ENCODE data around the gene HIGD1B. TPM values are rescaled to one million over a fixed set of nuclear protein-coding genes. Genes with fewer than 3 reads are reported as not detected.

The HIGD1B gene
- total RNA-seq, 1 experiment from 2014 or later = not detected

- no peak for DNase-seq (ENCODE audit: low spot score)
Observed at GRCh38 chr17:44837196-44837595, 10.5 kb upstream of the HIGD1B start.

GRCh38 chr17:44840274-44840673, 7.4 kb upstream of the HIGD1B start:
- DNase-seq (ENCODE audit: low spot score) = no peak

- no peak for DNase-seq (ENCODE audit: low spot score)
Observed at GRCh38 chr17:44840936-44841335, 6.7 kb upstream of the HIGD1B start.

DNA sequence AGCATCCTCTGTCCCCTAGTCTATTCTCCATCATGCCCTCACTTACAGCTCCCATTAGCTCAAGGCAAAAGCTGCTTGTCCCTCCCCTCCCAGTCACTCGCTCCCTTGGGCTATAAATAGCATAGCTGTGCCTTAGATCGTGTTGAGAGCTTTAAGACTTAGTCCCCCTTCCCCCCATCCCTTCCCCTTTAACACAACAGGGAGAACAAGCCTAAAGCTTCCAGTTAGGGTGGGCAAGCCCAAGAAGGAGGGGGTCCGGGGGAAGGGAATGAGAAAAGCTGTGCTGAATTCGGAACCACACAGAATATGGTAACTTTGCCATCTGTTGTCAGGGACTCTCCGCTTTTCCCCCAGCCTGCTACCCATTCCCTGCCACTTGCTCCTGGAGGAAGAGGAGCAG, 4.9 kb upstream of the HIGD1B start:
- no peak for DNase-seq (ENCODE audit: low spot score)

DNA sequence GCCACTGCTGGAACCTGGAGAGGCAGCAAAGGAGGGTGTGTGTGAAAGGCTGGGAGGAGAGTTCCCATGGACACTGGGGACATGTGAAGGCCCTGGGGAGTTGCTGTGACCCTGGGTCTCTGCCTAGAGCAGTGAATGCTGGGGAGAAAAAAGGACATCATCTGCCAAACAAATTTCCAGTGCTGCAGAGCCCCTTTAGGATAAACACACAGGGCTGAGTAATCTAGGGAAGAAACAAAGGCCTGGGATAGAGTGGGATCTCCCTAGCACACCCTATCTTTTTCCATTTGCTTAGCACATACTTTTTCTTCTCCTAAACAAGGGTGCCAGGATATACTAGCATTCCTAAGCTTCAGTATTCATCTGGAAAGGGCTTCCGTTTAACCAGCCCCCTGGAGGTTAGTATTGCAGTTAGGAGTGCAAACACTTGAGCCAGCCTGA, 3.3 kb upstream of the HIGD1B start:
- no peak for DNase-seq (ENCODE audit: low spot score)

GRCh38 chr17:44846206-44846605, 1.5 kb upstream of the HIGD1B start:
- DNase-seq (ENCODE audit: low spot score) = no peak

GRCh38 chr17:44848257-44848795, 643 bp downstream of the HIGD1B start:
- DNase-seq (ENCODE audit: low spot score) = no peak

DNA sequence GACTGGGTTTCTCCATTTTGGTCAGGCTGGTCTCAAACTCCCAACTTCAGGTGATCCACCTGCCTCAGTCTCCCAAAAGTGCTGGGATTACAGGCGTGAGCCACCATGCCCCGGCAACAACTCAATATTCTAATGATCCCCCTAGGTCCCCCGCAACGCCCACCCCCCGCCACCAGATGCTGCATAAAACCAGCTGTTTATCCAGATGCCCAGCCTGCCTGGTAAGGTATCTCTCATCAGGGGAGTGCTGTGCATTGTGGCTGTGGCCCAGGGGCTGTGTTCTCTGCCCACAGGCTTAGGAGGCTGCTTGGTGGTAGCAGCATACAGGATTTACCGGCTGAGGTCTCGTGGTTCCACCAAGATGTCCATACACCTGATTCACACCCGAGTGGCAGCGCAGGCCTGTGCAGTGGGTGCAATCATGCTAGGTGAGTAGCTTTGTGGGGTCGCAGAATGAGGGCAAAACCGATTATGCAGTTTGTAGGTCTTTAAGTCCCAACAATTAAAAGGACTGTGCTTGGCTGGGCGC, 1.3 kb downstream of the HIGD1B start:
- DNase-seq (ENCODE audit: low spot score) = no peak

- no peak for DNase-seq (ENCODE audit: low spot score)
Observed at GRCh38 chr17:44850025-44850424, 2.3 kb downstream of the HIGD1B start.

GRCh38 chr17:44850612-44851011, 2.9 kb downstream of the HIGD1B start:
- DNase-seq (ENCODE audit: low spot score) = no peak

DNA sequence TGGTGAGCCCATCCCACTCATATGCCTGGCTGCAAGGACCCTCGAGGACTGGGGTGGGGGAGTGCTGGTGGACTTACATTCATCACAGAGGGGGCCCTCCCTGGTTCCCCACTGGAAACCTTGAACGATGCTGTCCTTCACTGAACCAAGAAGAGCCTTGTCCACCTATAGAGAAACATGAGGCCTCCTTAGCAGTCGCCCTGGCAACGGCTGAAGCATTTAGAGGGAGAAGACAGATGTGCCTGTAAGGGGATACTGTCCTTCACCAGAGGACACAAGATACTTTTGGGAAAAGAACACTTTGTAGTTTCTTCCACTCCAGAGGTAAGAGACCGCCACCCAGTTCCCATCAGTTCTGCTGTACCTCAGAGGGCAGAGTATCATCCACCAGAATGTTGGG, 6.5 kb downstream of the HIGD1B start:
- DNase-seq (ENCODE audit: low spot score) = no peak

- DNase-seq (ENCODE audit: low spot score) = no peak
Observed at GRCh38 chr17:44859701-44860100, 12.0 kb downstream of the HIGD1B start.

DNA sequence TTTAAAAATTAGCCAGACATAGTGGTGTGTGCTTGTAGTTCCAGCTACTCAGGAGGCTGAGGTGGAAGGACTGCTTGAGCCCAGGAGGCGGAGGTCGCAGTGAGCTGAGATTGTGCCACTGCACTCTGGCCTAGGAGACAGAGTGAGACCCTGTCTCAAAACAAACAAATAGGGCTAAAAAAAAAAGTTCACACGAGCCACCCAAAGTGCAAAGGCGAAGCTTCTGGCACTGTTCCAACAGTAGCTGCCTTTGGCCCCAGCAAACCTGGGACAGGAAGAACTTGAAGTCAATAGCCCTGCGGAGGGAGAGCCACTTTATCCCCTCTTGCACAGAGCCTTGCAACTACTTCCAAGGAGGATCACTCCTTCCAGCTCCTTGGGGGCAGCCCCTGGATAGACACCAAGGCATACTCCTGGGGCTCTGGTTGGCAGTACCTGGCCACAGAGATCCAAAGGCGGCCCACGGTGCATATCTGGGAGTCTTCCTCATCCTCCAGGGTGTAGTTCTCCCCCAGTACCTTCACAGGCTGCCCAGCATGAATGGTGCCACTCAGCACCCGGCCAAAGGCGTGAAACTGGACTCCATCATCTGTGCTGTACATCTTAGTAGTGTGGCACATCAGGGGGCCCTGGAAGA, 14.7 kb downstream of the HIGD1B start:
- DNase-seq (ENCODE audit: low spot score) = no peak

- no peak for DNase-seq (ENCODE audit: low spot score)
Observed at GRCh38 chr17:44863061-44863918, 15.6 kb downstream of the HIGD1B start.

DNA sequence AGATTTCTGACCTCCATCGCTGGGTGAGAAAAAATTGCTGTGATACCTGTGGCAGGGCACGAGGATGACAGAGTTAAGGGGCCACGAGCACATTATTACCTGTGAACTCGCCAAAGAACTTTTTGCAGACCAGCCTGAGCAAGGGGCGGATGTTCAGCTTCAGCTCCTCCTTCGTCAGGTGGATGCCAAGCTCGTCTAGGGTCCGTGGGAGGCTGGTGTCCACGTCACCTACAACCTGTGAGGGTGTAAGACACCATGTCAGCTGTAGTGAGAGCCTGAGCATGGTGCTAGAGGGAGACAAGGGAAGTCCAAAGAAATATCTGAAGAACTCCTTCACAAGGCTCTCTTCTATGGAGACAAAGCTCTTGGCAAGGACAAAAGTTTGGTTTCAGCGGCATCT, 17.1 kb downstream of the HIGD1B start:
- DNase-seq (ENCODE audit: low spot score) = no peak

DNA sequence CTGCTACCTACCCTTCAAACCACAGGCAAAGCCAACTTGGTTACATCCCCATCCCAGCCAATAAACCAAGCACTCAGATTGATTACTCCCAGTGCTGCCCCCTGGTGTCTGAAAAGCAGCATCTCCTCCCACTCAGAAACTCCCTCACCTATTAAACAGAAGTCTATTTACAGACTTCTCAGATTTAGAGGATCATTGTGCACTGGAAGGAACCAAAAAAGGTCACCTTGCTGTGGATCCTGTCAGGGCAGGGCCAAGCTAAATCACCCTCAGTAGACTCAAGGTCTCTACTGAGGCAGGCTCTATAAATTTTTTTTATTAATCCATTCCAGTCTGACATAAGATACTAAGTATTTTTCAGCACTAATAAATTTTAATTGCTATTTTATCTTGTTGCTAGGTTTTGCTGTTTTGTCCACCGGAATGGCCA, 17.6 kb downstream of the HIGD1B start:
- peak; percentile 80 for DNase-seq (ENCODE audit: low spot score)

DNA sequence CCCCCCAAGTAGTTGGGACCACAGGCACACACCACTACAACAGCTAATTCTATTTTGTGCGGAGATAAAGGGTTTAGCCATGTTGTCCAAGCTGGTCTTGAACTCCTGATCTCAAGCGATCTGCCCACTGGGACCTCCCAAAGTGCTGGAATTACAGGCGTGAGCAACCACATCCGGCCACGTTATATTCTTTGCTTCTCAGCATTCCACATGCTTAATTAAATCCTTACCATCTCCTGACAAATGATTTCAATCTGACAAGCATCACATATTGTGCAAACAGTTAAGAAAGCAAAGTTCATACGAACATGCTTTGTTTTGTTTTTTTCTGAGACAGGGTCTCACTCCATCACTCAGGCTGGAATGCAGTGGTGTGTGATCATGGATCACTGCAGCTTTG, 18.2 kb downstream of the HIGD1B start:
- peak; percentile 26 for DNase-seq (ENCODE audit: low spot score)

GRCh38 chr17:44867841-44868240, 20.2 kb downstream of the HIGD1B start:
- DNase-seq (ENCODE audit: low spot score) = no peak

GRCh38 chr17:44871556-44871955, 23.9 kb downstream of the HIGD1B start:
- no peak for DNase-seq (ENCODE audit: low spot score)

DNA sequence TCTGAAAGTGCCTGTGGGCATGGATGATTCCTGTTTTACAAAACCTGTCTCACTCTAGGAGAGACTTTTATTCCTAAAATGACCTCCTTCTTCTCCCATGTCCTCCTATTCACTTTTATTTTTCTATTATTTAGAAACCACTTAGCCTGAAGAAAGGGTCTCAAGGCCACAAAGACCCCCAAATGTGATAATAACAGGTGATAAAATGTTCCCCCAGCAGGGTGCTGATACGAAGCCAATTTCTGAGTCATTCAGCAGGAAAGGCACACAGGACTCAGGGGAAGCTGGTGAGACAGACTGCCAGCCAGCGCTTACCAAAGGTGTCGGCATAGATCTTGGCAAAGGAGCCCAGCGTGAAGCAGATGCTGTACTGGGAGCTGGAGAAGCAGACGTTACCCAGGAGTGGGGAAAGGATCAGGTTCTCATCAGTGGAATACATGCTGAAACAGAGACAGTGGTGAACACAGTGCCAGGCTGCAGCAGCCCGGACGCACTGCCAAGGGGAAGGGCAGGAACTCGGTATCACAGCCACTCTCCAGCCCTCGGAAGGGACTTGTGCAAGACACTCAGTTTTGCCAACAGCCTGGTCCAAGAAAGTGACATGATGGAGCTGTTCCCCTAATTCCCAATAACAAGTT, 24.6 kb downstream of the HIGD1B start:
- DNase-seq (ENCODE audit: low spot score) = peak; percentile 67

DNA sequence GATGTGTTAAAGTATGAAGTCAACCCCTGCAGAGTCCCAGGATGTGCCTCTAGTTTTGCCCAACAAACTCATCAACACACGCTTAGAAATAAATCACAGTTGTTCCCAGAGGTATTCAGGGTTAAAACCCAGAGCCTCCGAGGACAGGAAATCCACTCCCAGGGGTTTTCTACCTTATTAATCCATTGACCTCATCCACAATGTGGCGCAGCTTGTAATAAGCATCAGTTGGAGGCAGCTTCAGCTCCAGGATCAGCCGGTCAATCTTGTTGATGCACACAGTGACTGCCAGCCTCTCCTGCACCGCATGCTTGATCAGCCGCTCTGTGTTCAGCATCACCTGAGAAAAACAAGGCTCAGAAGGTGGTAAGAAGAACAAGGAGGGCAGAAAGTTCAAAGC, 28.1 kb downstream of the HIGD1B start:
- DNase-seq (ENCODE audit: low spot score) = no peak

DNA sequence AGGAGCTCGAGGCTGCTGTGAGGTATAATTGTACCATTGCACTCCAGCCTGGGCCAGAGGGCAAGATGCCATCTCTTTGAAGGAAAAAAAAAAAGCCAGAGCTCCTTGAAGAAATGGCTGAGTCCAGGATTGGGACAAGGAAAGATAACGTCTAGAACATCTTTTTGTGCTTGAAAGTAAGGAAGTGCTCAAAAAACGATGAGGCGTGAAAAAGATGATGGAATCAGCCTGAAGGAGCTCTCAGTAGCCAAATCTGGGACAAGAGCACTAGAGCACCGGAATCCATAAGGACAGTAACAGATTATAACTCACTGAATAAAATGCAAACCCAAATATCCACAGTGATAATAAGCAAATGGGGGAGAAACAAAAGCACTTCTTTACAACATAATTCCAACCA, 29.4 kb downstream of the HIGD1B start:
- no peak for DNase-seq (ENCODE audit: low spot score)
